HEK293 (cell line): ENCODE data around the gene ZNF579.

Source experiments
- EGR2 ChIP-seq: fragments of 450-650 bp; formaldehyde crosslinking; IDR thresholded peaks from 2 replicates; pipeline ENCODE4 v1.5.1; 2016; ENCODE audit warnings: low read depth, missing biosample characterization, missing genetic modification characterization
- HIC1 ChIP-seq: fragments of 450-650 bp; formaldehyde crosslinking; IDR thresholded peaks from 2 replicates; pipeline ENCODE4 v1.5.1; 2016; ENCODE audit warnings: missing biosample characterization, missing genetic modification characterization
- HOXD13 ChIP-seq: sonication (generic); formaldehyde crosslinking; IDR thresholded peaks from 2 replicates; pipeline ENCODE4 v1.8.0; 2022; ENCODE audit warnings: missing genetic modification reagents, borderline replicate concordance
- KLF16 ChIP-seq: fragments of 450-650 bp; formaldehyde crosslinking; IDR thresholded peaks from 2 replicates; pipeline ENCODE4 v1.5.1; 2017; ENCODE audit warnings: missing biosample characterization, missing genetic modification characterization
- MYNN ChIP-seq: fragments of 450-650 bp; formaldehyde crosslinking; IDR thresholded peaks from 2 replicates; pipeline ENCODE4 v1.5.1; 2016; ENCODE audit warnings: missing biosample characterization, missing genetic modification characterization, borderline replicate concordance
- PRDM1 ChIP-seq: fragments of 450-650 bp; formaldehyde crosslinking; IDR thresholded peaks from 2 replicates; pipeline ENCODE4; 2016; ENCODE audit warnings: missing biosample characterization, missing genetic modification characterization
- PRDM4 ChIP-seq: fragments of 450-650 bp; formaldehyde crosslinking; IDR thresholded peaks from 2 replicates; pipeline ENCODE4 v1.5.1; 2017; ENCODE audit warnings: missing biosample characterization, missing genetic modification characterization
- SCRT1 ChIP-seq: fragments of 450-650 bp; formaldehyde crosslinking; IDR thresholded peaks from 2 replicates; pipeline ENCODE4 v1.5.1; 2016; ENCODE audit warnings: missing biosample characterization, missing genetic modification characterization, borderline replicate concordance
- SP3 ChIP-seq: fragments of 450-650 bp; formaldehyde crosslinking; IDR thresholded peaks from 2 replicates; pipeline ENCODE4 v1.5.1; 2016; ENCODE audit warnings: missing biosample characterization, missing genetic modification characterization
- YY1 ChIP-seq: fragments of 450-650 bp; formaldehyde crosslinking; IDR thresholded peaks from 2 replicates; pipeline ENCODE4 v1.5.1; 2018; ENCODE audit warnings: missing biosample characterization, missing genetic modification characterization
- ZBTB20 ChIP-seq: fragments of 450-650 bp; formaldehyde crosslinking; IDR thresholded peaks from 2 replicates; pipeline ENCODE4 v1.5.1; 2016; ENCODE audit warnings: missing biosample characterization, missing genetic modification characterization
- ZFP69B ChIP-seq: fragments of 450-650 bp; formaldehyde crosslinking; IDR thresholded peaks from 2 replicates; pipeline ENCODE4 v1.5.1; 2016; ENCODE audit warnings: missing biosample characterization, missing genetic modification characterization
- ZNF169 ChIP-seq: fragments of 450-650 bp; formaldehyde crosslinking; IDR thresholded peaks from 2 replicates; pipeline ENCODE4 v1.5.1; 2016; ENCODE audit warnings: missing biosample characterization, missing genetic modification characterization
- ZNF221 ChIP-seq: fragments of 450-650 bp; formaldehyde crosslinking; IDR thresholded peaks from 2 replicates; pipeline ENCODE4 v1.5.1; 2017; ENCODE audit warnings: missing biosample characterization, missing genetic modification characterization, borderline replicate concordance
- ZNF26 ChIP-seq: fragments of 450-650 bp; formaldehyde crosslinking; IDR thresholded peaks from 2 replicates; pipeline ENCODE4 v1.5.1; 2016; ENCODE audit warnings: missing biosample characterization, missing genetic modification characterization
- ZNF341 ChIP-seq: fragments of 450-650 bp; formaldehyde crosslinking; IDR thresholded peaks from 2 replicates; pipeline ENCODE4; 2016; ENCODE audit warnings: low read depth, missing biosample characterization, missing genetic modification characterization
- ZNF354C ChIP-seq: fragments of 450-650 bp; formaldehyde crosslinking; IDR thresholded peaks from 2 replicates; pipeline ENCODE4 v1.5.1; 2016; ENCODE audit warnings: missing biosample characterization, missing genetic modification characterization, low read depth, borderline replicate concordance
- ZNF394 ChIP-seq: fragments of 450-650 bp; formaldehyde crosslinking; IDR thresholded peaks from 2 replicates; pipeline ENCODE4 v1.5.1; 2016; ENCODE audit warnings: missing biosample characterization, missing genetic modification characterization, mild to moderate bottlenecking, moderate library complexity, borderline replicate concordance
- ZNF404 ChIP-seq: fragments of 450-650 bp; formaldehyde crosslinking; IDR thresholded peaks from 2 replicates; pipeline ENCODE4 v1.5.1; 2017; ENCODE audit warnings: missing biosample characterization, missing genetic modification characterization
- ZNF518A ChIP-seq: fragments of 450-650 bp; formaldehyde crosslinking; conservative IDR thresholded peaks from 2 replicates; pipeline ENCODE4 v1.5.1; 2016; ENCODE audit warnings: low read depth, missing biosample characterization, missing genetic modification characterization
- ZNF521 ChIP-seq: fragments of 450-650 bp; formaldehyde crosslinking; IDR thresholded peaks from 2 replicates; pipeline ENCODE4 v1.5.1; 2017; ENCODE audit warnings: missing biosample characterization, mild to moderate bottlenecking, missing genetic modification characterization
- ZNF549 ChIP-seq: fragments of 450-650 bp; IDR thresholded peaks from 2 replicates; pipeline ENCODE4 v1.5.1; 2018; ENCODE audit warnings: missing biosample characterization, missing genetic modification characterization, mild to moderate bottlenecking, inconsistent platforms, moderate library complexity
- ZNF561 ChIP-seq: fragments of 450-650 bp; IDR thresholded peaks from 2 replicates; pipeline ENCODE4 v1.5.1; 2018; ENCODE audit warnings: missing biosample characterization, missing genetic modification characterization, borderline replicate concordance
- ZNF677 ChIP-seq: fragments of 450-650 bp; IDR thresholded peaks from 2 replicates; pipeline ENCODE4 v1.5.0; 2018; ENCODE audit warnings: missing biosample characterization, mild to moderate bottlenecking, missing genetic modification characterization, moderate library complexity
- ZSCAN16 ChIP-seq: fragments of 450-650 bp; formaldehyde crosslinking; IDR thresholded peaks from 2 replicates; pipeline ENCODE4 v1.5.1; 2016; ENCODE audit warnings: missing biosample characterization, missing genetic modification characterization
- TF ChIP-seq, protein P1 (sequence below): fragments of 450-650 bp; formaldehyde crosslinking; IDR thresholded peaks from 2 replicates; pipeline ENCODE4 v1.5.1; 2017; ENCODE audit warnings: missing biosample characterization, missing genetic modification characterization

ZNF579 gene

GRCh38 chr19:55624109-55625003, 43.7 kb upstream of the ZNF579 start, which contains the start of gene ZNF784 (continued):
- TF ChIP-seq ZNF518A (tag by site-specific recombination) (no peak), ZNF521 (tag by site-specific recombination) (no peak), HOXD13 (CRISPR knock-in tag) (no peak), ZBTB20 (tag by site-specific recombination) (peak; percentile 67; the same call in 1 of the 2 replicates), PRDM4 (no peak), ZNF26 (tag by site-specific recombination) (no peak), ZNF341 (tag by site-specific recombination) (peak; percentile 82), ZNF549 (no peak), ZNF561 (tag by site-specific recombination) (0 out of 2 replicates have a peak, but pooled peaks have one; percentile 72), SCRT1 (tag by site-specific recombination) (no peak), YY1 (tag by site-specific recombination) (peak; percentile 54; the same call in 1 of the 2 replicates), MYNN (no peak), KLF16 (tag by site-specific recombination) (peak; percentile 74), ZNF221 (tag by site-specific recombination) (no peak), ZFP69B (tag by site-specific recombination) (0 out of 2 replicates have a peak, but pooled peaks have one; percentile 15), ZNF169 (tag by site-specific recombination) (no peak), ZNF394 (tag by site-specific recombination) (peak; percentile 31; the same call in 1 of the 2 replicates), ZNF354C (no peak), EGR2 (tag by site-specific recombination) (0 out of 2 replicates have a peak, but pooled peaks have one; percentile 10), HIC1 (tag by site-specific recombination) (no peak), ZNF677 (tag by site-specific recombination) (no peak), PRDM1 (no peak), SP3 (tag by site-specific recombination) (peak; percentile 94), ZSCAN16 (tag by site-specific recombination) (no peak), ZNF404 (tag by site-specific recombination) (no peak)
- TF ChIP-seq, protein P1, sequence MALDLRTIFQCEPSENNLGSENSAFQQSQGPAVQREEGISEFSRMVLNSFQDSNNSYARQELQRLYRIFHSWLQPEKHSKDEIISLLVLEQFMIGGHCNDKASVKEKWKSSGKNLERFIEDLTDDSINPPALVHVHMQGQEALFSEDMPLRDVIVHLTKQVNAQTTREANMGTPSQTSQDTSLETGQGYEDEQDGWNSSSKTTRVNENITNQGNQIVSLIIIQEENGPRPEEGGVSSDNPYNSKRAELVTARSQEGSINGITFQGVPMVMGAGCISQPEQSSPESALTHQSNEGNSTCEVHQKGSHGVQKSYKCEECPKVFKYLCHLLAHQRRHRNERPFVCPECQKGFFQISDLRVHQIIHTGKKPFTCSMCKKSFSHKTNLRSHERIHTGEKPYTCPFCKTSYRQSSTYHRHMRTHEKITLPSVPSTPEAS (tag by site-specific recombination) = no peak
